Measurements from ENCODE around the gene FER. TPM values are rescaled to one million over a fixed set of nuclear protein-coding genes. Genes with fewer than 3 reads are reported as not detected.
"Not testable (repeated sequence)": the region's sequence is repeated elsewhere in the genome, so short reads cannot be mapped to it uniquely, and the experiment has no call there.

FER gene
- total RNA-seq, 1 experiment from 2014 or later, result 18.0 TPM

- Mint-ChIP-seq H3K4me1 (peaks cover 17 to 20% of the 10 kb centered on the region in 2 experiments), H3K27ac (peak overlapping the region in 2 of 3 experiments; percentile 36 to 75; a peak in 3 of 7 replicates), H3K4me3 (no peak overlapping the region), H3K36me3 (ENCODE audit: insufficient read depth in 1 of 3, low read depth in 3 of 3) (peaks cover 0 to 2% (median 0%) of the 10 kb centered on the region in 3 experiments; a peak in 1 of 7 replicates), H3K9me3 (no peaks in the 10 kb centered on the region; a peak in 1 of 5 replicates), H3K27me3 (ENCODE audit: low read depth) (no peaks in the 10 kb centered on the region)
- no peaks in the 10 kb centered on the region; the same call in 1 of the 2 replicates for H3K4me1 ChIP-seq (ENCODE audit: insufficient read depth, low read length)
- H2BK120ac ChIP-seq (ENCODE audit: low read depth, low read length, poor library complexity, severe bottlenecking), result no peak overlapping the region
- H3K79me1 ChIP-seq (ENCODE audit: insufficient read depth, low read depth, low read length, poor library complexity, severe bottlenecking), result no peaks in the 10 kb centered on the region
- no peak overlapping the region for H2BK5ac ChIP-seq (ENCODE audit: insufficient read length, low read length)
- H2BK15ac ChIP-seq (ENCODE audit: low read depth, low read length), result no peak overlapping the region
- no peak overlapping the region for H2BK12ac ChIP-seq (ENCODE audit: insufficient read length, low read depth, low read length)
- no peak overlapping the region for H3K23ac ChIP-seq (ENCODE audit: insufficient read length, low read depth, low read length)
- H2BK20ac ChIP-seq (ENCODE audit: low read depth, low read length, poor library complexity, severe bottlenecking), result no peak overlapping the region
- H3K79me2 ChIP-seq (ENCODE audit: insufficient read depth, low read length), result no peaks in the 10 kb centered on the region
- H4K20me1 ChIP-seq (ENCODE audit: control insufficient read depth, insufficient read depth, insufficient read length), result no peaks in the 10 kb centered on the region
- H3T11ph ChIP-seq (ENCODE audit: low read length), result no peak overlapping the region
- H3K14ac ChIP-seq (ENCODE audit: insufficient read depth, low read length), result no peak overlapping the region
- H3K27me3 ChIP-seq (ENCODE audit: insufficient read depth, low read length), result no peaks in the 10 kb centered on the region
- no CpG with 5 or more reads among the region's 2 CpGs for WGBS (ENCODE audit: extremely low coverage, insufficient read length, low lambda C conversion rate)
- no peak overlapping the region for H3K56ac ChIP-seq (ENCODE audit: insufficient read length, low read depth, low read length)
- H4K8ac ChIP-seq (replicated peaks; ENCODE audit: insufficient read length, low read depth, low read length), result no peak overlapping the region
- TF ChIP-seq CTCF (conservative IDR thresholded peaks at IDR 0.05), result no peak
- H3K4ac ChIP-seq (ENCODE audit: low read depth, low read length), result no peak overlapping the region
- H4K5ac ChIP-seq (ENCODE audit: insufficient read length, low read depth, low read length), result no peak overlapping the region
- no peak overlapping the region for H3K9ac ChIP-seq (ENCODE audit: extremely low read depth, insufficient read length, low read length)
- DNase-seq, result no peak
- H3K9me3 ChIP-seq (ENCODE audit: control insufficient read depth, low read depth, low read length), result no peaks in the 10 kb centered on the region
- no peak overlapping the region for H3K27ac ChIP-seq (ENCODE audit: insufficient read length, low read depth, low read length)
- H3K18ac ChIP-seq (ENCODE audit: insufficient read length, low read depth, low read length), result no peak overlapping the region
- no peak overlapping the region for H2AFZ ChIP-seq (ENCODE audit: low read length)
- H3K4me2 ChIP-seq (ENCODE audit: insufficient read depth, insufficient read length, low read length), result no peak overlapping the region
- no peak overlapping the region for H2AK5ac ChIP-seq (ENCODE audit: insufficient read length, low read length)
- no peaks in the 10 kb centered on the region for H3K23me2 ChIP-seq (ENCODE audit: insufficient read length, low read depth, low read length, poor library complexity, severe bottlenecking)
- H4K91ac ChIP-seq (ENCODE audit: insufficient read length, low read depth, low read length), result no peak overlapping the region
Observed at GRCh38 chr5:108836492-108836891, 88.8 kb downstream of the FER start.

DNA sequence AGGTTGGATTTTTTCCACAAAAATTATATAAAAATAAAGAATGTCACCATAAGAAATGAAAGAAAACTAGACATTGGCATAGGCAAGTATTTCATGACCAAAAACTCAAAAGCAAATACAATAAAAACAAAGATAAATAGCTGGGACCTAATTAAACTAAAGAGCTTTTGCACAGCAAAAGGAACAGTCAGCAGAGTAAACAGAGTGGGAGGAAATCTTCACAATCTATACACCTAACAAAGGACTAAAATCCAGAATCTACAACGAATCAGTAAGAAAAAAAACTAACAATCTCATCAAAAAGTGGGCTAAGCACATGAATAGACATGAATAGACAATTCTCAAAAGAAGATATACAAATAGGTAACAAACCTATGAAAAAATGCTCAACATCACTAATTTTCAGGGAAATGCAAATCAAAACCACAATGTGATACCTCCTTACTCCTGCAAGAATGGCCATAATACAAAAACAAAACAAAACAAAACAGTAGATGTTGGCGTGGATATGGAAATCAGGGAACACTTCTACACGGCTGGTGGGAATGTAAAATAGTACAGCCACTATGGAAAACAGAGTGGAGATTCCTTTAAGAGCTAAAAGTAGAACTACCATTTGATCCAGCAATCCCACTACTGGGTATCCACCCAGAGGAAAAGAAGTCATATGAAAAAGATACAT lies 94.7 kb downstream of the FER start:
- H2BK5ac ChIP-seq (ENCODE audit: insufficient read length, low read length); H3K9me3 Mint-ChIP-seq; H3K79me1 ChIP-seq (ENCODE audit: insufficient read depth, low read depth, low read length, poor library complexity, severe bottlenecking); H2BK20ac ChIP-seq (ENCODE audit: low read depth, low read length, poor library complexity, severe bottlenecking); H2BK12ac ChIP-seq (ENCODE audit: insufficient read length, low read depth, low read length); H3K27ac Mint-ChIP-seq; H2BK120ac ChIP-seq (ENCODE audit: low read depth, low read length, poor library complexity, severe bottlenecking); H4K20me1 ChIP-seq (ENCODE audit: control insufficient read depth, insufficient read depth, insufficient read length); H4K8ac ChIP-seq (replicated peaks; ENCODE audit: insufficient read length, low read depth, low read length); DNase-seq; H3K4me1 Mint-ChIP-seq; H3K9ac ChIP-seq (ENCODE audit: extremely low read depth, insufficient read length, low read length); H3K4me2 ChIP-seq (ENCODE audit: insufficient read depth, insufficient read length, low read length); H2BK15ac ChIP-seq (ENCODE audit: low read depth, low read length); H3K56ac ChIP-seq (ENCODE audit: insufficient read length, low read depth, low read length); H3K27ac ChIP-seq (ENCODE audit: insufficient read length, low read depth, low read length); H3K23me2 ChIP-seq (ENCODE audit: insufficient read length, low read depth, low read length, poor library complexity, severe bottlenecking); H3K23ac ChIP-seq (ENCODE audit: insufficient read length, low read depth, low read length); H3K4me1 ChIP-seq (ENCODE audit: insufficient read depth, low read length); H3K4me3 Mint-ChIP-seq; H3K18ac ChIP-seq (ENCODE audit: insufficient read length, low read depth, low read length); H3K9me3 ChIP-seq (ENCODE audit: control insufficient read depth, low read depth, low read length); H3K4ac ChIP-seq (ENCODE audit: low read depth, low read length); H3K27me3 Mint-ChIP-seq (ENCODE audit: low read depth); H3K14ac ChIP-seq (ENCODE audit: insufficient read depth, low read length); H2AK5ac ChIP-seq (ENCODE audit: insufficient read length, low read length); H3K79me2 ChIP-seq (ENCODE audit: insufficient read depth, low read length); H4K5ac ChIP-seq (ENCODE audit: insufficient read length, low read depth, low read length); H4K91ac ChIP-seq (ENCODE audit: insufficient read length, low read depth, low read length); H2AFZ ChIP-seq (ENCODE audit: low read length); H3T11ph ChIP-seq (ENCODE audit: low read length); H3K27me3 ChIP-seq (ENCODE audit: insufficient read depth, low read length): not testable (repeated sequence)
- no CpG with 5 or more reads among the region's 3 CpGs for WGBS (ENCODE audit: extremely low coverage, insufficient read length, low lambda C conversion rate)
- peaks cover 5 to 13% (median 8%) of the 10 kb centered on the region in 3 experiments for H3K36me3 Mint-ChIP-seq (ENCODE audit: insufficient read depth in 1 of 3, low read depth in 3 of 3)
